HepG2 (cell line): ENCODE data around the gene ZNF281. TPM values are rescaled to one million over a fixed set of nuclear protein-coding genes. Genes with fewer than 3 reads are reported as not detected.

ENCODE experiments used
- HNRNPL ChIP-seq: fragments of 200-400 bp; formaldehyde crosslinking; IDR thresholded peaks from 2 replicates; pipeline ENCODE4 v1.6.1; 2017; ENCODE audit warnings: mild to moderate bottlenecking, low read depth, low read length
- RARG ChIP-seq: sonication (generic); formaldehyde crosslinking; IDR thresholded peaks from 2 replicates; pipeline ENCODE4 v1.4.0; 2020; ENCODE audit warnings: low read depth, mild to moderate bottlenecking, missing genetic modification reagents
- SAFB2 ChIP-seq: sonication (generic); formaldehyde crosslinking; IDR thresholded peaks from 2 replicates; pipeline ENCODE4 v1.5.1; 2020; ENCODE audit warnings: missing genetic modification reagents, low read depth, mild to moderate bottlenecking, borderline replicate concordance
- ZNF629 ChIP-seq: sonication (generic); formaldehyde crosslinking; conservative IDR thresholded peaks from 2 replicates; pipeline ENCODE4 v1.5.0; 2020; ENCODE audit warnings: missing genetic modification reagents
- ZNF775 ChIP-seq: sonication (generic); formaldehyde crosslinking; IDR thresholded peaks from 2 replicates; pipeline ENCODE4 v1.4.0; 2020; ENCODE audit warnings: missing genetic modification reagents, mild to moderate bottlenecking, moderate library complexity, borderline replicate concordance
- polyA plus RNA-seq, 8 experiments: library from polyadenylated mRNA; depleted of rRNA in 3 of 8; stranded (reverse) in 7 of 8; unstranded in 1 of 8; fragments of >200 nt; fragmentation: Illumina TruSeq in 4 of 8; extraction: Trizol in 4 of 8; gene quantifications; 2 replicates each; pipeline versions ENCODE4 v1.2.1 to v1.2.3, GENCODE V29; 2011 to 2016; ENCODE audit warnings: low read depth in 4 of 8, missing spikeins in 1 of 8, mixed read lengths in 1 of 8; ENCODE audit not compliant: insufficient read depth in 1 of 8
- total RNA-seq, 5 experiments: library from RNA; depleted of rRNA; stranded (reverse); fragments of >200 nt; fragmentation: Illumina TruSeq; extraction: Trizol; gene quantifications; 2 replicates each; pipeline ENCODE4 v1.2.3, GENCODE V29; 2016; ENCODE audit warnings: low read depth in 1 of 5
- TF ChIP-seq, protein P1 (sequence below): sonication (generic); formaldehyde crosslinking; IDR thresholded peaks from 2 replicates; pipeline ENCODE4 v1.9.0; 2021; ENCODE audit warnings: missing genetic modification reagents, borderline replicate concordance
- TF ChIP-seq, protein P2 (sequence below): sonication (generic); formaldehyde crosslinking; IDR thresholded peaks from 2 replicates; pipeline ENCODE4 v1.5.1; 2020; ENCODE audit warnings: missing genetic modification reagents, mild to moderate bottlenecking, borderline replicate concordance
- TF ChIP-seq, protein P3 (sequence below): sonication (generic); formaldehyde crosslinking; IDR thresholded peaks from 2 replicates; pipeline ENCODE4 v1.4.0; 2020; ENCODE audit warnings: missing genetic modification reagents, mild to moderate bottlenecking, borderline replicate concordance
- TF ChIP-seq, protein P4 (sequence below): sonication (generic); formaldehyde crosslinking; IDR thresholded peaks from 2 replicates; pipeline ENCODE4 v1.5.1; 2020; ENCODE audit warnings: missing genetic modification reagents, mild to moderate bottlenecking, borderline replicate concordance
- TF ChIP-seq, protein P5 (sequence below): IDR thresholded peaks from 2 replicates; pipeline ENCODE4 v1.6.1; 2018; ENCODE audit warnings: missing genetic modification reagents
- TF ChIP-seq, protein P6 (sequence below): IDR thresholded peaks from 2 replicates; pipeline ENCODE4 v1.4.0; 2020; ENCODE audit warnings: mild to moderate bottlenecking, missing genetic modification reagents

ZNF281 gene
- total and polyA plus RNA-seq, 2 of the 13 experiments (the other 11 are each of a cell fraction or from before 2014, with no cell fraction given) = 7.7 to 20.6 TPM

DNA sequence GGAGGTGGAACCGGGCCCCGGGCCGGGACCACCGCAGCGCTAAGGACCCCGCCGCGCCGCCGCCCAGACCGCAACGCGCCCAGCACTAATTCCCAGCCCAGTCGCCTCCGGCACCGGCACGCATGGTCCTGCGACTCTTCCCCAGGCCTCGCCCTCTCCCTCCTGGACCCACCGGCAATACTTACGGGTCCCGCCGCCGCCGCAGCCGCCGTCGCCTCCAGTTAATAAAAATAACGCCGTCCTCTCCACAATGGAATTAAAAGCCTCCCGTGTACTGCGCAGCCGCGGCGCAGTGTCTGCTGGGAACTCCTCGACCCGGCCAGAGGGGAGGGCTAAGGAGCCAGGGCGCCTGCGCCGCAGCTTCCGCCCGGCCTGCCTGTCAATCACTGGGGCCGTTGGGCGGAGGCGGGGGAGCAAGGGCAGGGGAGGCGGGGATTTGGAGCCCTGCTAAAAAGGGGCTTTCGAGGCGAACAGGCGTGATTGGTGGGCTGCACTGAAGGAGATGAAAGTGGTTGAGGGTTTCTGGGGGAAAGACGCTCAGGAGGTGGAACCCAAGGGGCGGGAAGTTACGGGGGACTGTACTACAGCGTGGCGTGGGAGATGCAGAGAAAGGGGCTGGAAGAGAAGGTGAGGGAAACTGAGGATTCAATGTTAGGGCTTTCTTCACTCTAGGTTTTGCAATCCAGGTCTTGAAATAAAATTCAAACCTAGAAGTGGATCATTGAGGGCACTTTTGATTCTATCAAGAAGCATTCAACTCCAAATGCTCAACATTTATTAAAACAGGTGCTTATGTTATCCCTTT is at the start of gene ZNF281 (continued):
- TF ChIP-seq, protein P1, sequence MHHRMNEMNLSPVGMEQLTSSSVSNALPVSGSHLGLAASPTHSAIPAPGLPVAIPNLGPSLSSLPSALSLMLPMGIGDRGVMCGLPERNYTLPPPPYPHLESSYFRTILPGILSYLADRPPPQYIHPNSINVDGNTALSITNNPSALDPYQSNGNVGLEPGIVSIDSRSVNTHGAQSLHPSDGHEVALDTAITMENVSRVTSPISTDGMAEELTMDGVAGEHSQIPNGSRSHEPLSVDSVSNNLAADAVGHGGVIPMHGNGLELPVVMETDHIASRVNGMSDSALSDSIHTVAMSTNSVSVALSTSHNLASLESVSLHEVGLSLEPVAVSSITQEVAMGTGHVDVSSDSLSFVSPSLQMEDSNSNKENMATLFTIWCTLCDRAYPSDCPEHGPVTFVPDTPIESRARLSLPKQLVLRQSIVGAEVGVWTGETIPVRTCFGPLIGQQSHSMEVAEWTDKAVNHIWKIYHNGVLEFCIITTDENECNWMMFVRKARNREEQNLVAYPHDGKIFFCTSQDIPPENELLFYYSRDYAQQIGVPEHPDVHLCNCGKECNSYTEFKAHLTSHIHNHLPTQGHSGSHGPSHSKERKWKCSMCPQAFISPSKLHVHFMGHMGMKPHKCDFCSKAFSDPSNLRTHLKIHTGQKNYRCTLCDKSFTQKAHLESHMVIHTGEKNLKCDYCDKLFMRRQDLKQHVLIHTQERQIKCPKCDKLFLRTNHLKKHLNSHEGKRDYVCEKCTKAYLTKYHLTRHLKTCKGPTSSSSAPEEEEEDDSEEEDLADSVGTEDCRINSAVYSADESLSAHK = no peak
- TF ChIP-seq SAFB2 (CRISPR knock-in tag) (no peak), RARG (CRISPR knock-in tag) (no peak), ZNF629 (CRISPR knock-in tag) (no peak), HNRNPL (no peak), ZNF775 (CRISPR knock-in tag) (peak; percentile 26; the same call in 1 of the 2 replicates)
- TF ChIP-seq, protein P2, sequence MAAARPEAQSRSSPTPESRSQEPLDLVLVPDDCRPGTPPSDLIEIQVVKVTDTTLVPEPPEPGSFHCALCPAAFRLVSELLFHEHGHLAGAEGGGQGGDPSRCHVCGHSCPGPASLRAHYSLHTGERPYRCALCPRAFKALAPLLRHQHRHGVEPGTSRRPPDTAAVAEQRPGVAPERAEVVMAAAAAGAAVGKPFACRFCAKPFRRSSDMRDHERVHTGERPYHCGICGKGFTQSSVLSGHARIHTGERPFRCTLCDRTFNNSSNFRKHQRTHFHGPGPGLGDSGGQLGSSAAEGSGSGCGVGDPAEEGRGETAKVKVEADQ (CRISPR knock-in tag) = 0 out of 2 replicates have a peak, but pooled peaks have one; percentile 56
- TF ChIP-seq, protein P3, sequence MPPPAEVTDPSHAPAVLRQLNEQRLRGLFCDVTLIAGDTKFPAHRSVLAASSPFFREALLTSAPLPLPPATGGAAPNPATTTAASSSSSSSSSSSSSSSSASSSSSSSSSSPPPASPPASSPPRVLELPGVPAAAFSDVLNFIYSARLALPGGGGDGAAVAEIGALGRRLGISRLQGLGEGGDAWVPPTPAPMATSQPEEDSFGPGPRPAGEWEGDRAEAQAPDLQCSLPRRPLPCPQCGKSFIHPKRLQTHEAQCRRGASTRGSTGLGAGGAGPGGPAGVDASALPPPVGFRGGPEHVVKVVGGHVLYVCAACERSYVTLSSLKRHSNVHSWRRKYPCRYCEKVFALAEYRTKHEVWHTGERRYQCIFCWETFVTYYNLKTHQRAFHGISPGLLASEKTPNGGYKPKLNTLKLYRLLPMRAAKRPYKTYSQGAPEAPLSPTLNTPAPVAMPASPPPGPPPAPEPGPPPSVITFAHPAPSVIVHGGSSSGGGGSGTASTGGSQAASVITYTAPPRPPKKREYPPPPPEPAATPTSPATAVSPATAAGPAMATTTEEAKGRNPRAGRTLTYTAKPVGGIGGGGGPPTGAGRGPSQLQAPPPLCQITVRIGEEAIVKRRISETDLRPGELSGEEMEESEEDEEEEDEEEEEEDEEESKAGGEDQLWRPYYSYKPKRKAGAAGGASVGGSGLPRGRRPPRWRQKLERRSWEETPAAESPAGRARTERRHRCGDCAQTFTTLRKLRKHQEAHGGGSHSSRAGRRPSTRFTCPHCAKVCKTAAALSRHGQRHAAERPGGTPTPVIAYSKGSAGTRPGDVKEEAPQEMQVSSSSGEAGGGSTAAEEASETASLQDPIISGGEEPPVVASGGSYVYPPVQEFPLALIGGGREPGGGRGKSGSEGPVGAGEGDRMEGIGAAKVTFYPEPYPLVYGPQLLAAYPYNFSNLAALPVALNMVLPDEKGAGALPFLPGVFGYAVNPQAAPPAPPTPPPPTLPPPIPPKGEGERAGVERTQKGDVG (CRISPR knock-in tag) = no peak
- TF ChIP-seq, protein P4, sequence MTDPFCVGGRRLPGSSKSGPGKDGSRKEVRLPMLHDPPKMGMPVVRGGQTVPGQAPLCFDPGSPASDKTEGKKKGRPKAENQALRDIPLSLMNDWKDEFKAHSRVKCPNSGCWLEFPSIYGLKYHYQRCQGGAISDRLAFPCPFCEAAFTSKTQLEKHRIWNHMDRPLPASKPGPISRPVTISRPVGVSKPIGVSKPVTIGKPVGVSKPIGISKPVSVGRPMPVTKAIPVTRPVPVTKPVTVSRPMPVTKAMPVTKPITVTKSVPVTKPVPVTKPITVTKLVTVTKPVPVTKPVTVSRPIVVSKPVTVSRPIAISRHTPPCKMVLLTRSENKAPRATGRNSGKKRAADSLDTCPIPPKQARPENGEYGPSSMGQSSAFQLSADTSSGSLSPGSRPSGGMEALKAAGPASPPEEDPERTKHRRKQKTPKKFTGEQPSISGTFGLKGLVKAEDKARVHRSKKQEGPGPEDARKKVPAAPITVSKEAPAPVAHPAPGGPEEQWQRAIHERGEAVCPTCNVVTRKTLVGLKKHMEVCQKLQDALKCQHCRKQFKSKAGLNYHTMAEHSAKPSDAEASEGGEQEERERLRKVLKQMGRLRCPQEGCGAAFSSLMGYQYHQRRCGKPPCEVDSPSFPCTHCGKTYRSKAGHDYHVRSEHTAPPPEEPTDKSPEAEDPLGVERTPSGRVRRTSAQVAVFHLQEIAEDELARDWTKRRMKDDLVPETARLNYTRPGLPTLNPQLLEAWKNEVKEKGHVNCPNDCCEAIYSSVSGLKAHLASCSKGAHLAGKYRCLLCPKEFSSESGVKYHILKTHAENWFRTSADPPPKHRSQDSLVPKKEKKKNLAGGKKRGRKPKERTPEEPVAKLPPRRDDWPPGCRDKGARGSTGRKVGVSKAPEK (CRISPR knock-in tag) = no peak
- TF ChIP-seq, protein P5, sequence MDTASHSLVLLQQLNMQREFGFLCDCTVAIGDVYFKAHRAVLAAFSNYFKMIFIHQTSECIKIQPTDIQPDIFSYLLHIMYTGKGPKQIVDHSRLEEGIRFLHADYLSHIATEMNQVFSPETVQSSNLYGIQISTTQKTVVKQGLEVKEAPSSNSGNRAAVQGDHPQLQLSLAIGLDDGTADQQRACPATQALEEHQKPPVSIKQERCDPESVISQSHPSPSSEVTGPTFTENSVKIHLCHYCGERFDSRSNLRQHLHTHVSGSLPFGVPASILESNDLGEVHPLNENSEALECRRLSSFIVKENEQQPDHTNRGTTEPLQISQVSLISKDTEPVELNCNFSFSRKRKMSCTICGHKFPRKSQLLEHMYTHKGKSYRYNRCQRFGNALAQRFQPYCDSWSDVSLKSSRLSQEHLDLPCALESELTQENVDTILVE = peak; percentile 67
- TF ChIP-seq, protein P6, sequence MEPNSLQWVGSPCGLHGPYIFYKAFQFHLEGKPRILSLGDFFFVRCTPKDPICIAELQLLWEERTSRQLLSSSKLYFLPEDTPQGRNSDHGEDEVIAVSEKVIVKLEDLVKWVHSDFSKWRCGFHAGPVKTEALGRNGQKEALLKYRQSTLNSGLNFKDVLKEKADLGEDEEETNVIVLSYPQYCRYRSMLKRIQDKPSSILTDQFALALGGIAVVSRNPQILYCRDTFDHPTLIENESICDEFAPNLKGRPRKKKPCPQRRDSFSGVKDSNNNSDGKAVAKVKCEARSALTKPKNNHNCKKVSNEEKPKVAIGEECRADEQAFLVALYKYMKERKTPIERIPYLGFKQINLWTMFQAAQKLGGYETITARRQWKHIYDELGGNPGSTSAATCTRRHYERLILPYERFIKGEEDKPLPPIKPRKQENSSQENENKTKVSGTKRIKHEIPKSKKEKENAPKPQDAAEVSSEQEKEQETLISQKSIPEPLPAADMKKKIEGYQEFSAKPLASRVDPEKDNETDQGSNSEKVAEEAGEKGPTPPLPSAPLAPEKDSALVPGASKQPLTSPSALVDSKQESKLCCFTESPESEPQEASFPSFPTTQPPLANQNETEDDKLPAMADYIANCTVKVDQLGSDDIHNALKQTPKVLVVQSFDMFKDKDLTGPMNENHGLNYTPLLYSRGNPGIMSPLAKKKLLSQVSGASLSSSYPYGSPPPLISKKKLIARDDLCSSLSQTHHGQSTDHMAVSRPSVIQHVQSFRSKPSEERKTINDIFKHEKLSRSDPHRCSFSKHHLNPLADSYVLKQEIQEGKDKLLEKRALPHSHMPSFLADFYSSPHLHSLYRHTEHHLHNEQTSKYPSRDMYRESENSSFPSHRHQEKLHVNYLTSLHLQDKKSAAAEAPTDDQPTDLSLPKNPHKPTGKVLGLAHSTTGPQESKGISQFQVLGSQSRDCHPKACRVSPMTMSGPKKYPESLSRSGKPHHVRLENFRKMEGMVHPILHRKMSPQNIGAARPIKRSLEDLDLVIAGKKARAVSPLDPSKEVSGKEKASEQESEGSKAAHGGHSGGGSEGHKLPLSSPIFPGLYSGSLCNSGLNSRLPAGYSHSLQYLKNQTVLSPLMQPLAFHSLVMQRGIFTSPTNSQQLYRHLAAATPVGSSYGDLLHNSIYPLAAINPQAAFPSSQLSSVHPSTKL (CRISPR knock-in tag) = peak; percentile 21; the same call in 1 of the 2 replicates
